ENCODE results near the gene UNC5B.

- no peak for TF ChIP-seq EZH2 (IDR thresholded peaks at IDR 0.05)
- TF ChIP-seq POLR2AphosphoS5 (IDR thresholded peaks at IDR 0.05; ENCODE audit: borderline replicate concordance, low read depth, low read length) = no peak
Measured at GRCh38 chr10:71230656-71231025, 18.3 kb downstream of the UNC5B start.
